Smooth muscle cell (in vitro differentiated cells): ENCODE measurements around the gene ACSM3. TPM values are rescaled to one million over a fixed set of nuclear protein-coding genes. Genes with fewer than 3 reads are reported as not detected.
"Not testable (repeated sequence)": the region's sequence is repeated elsewhere in the genome, so short reads cannot be mapped to it uniquely, and the experiment has no call there.

Experiments
- DNase-seq: peaks from one replicate; lab custom pipeline; 2025; ENCODE audit not compliant: unreplicated experiment; lab: John Stamatoyannopoulos, UW
- H2AFZ ChIP-seq: fragments of 200-600 bp; sonication (generic); 2 replicates; pipeline ENCODE4 v1.6.0; 2016; ENCODE audit warnings: antibody characterized with exemption, low read depth, mild to moderate bottlenecking
- H3F3A ChIP-seq: fragments of 200-600 bp; sonication (generic); 2 replicates; pipeline ENCODE4 v1.6.0; 2017; ENCODE audit warnings: antibody characterized with exemption, low read depth
- H3K27ac ChIP-seq: fragments of 200-600 bp; sonication (generic); 2 replicates; pipeline ENCODE4 v1.5.1; 2016; ENCODE audit warnings: low read depth, mild to moderate bottlenecking
- H3K27me3 ChIP-seq: fragments of 200-600 bp; sonication (generic); 2 replicates; pipeline ENCODE4 v1.6.1; 2016; ENCODE audit warnings: low read depth, mild to moderate bottlenecking
- H3K36me3 ChIP-seq: fragments of 200-600 bp; sonication (generic); 2 replicates; pipeline ENCODE4 v1.5.1; 2016; ENCODE audit warnings: low read depth
- H3K4me1 ChIP-seq: fragments of 200-600 bp; sonication (generic); 2 replicates; pipeline ENCODE4 v1.5.1; 2016; ENCODE audit warnings: low read depth
- H3K4me2 ChIP-seq: fragments of 200-600 bp; sonication (generic); 2 replicates; pipeline ENCODE4 v1.6.0; 2016; ENCODE audit warnings: mild to moderate bottlenecking
- H3K4me3 ChIP-seq: fragments of 200-600 bp; sonication (generic); 2 replicates; pipeline ENCODE4 v1.5.1; 2016; ENCODE audit warnings: mild to moderate bottlenecking
- H3K79me2 ChIP-seq: fragments of 200-600 bp; sonication (generic); 2 replicates; pipeline ENCODE4 v1.6.0; 2016; ENCODE audit warnings: low read depth, mild to moderate bottlenecking
- H3K9ac ChIP-seq: fragments of 200-600 bp; sonication (generic); 2 replicates; pipeline ENCODE4 v1.6.0; 2016; ENCODE audit warnings: low read depth
- H3K9me3 ChIP-seq: fragments of 200-600 bp; sonication (generic); replicated peaks from 2 replicates; pipeline ENCODE4 v1.5.1; 2016; ENCODE audit warnings: low read depth
- H4K20me1 ChIP-seq: fragments of 200-600 bp; sonication (generic); 2 replicates; pipeline ENCODE4 v1.6.0; 2016; ENCODE audit warnings: low read depth
- WGBS: methylation state at CpG from one replicate; pipeline ENCODE4 v1.1.7; 2016; ENCODE audit warnings: low lambda C conversion rate; 5-methylcytosine and 5-hydroxymethylcytosine counted together
- polyA plus RNA-seq: library from polyadenylated mRNA; unstranded; fragments of >200 nt; fragmentation: Nextera tagmentation; extraction: Ambion mirVana; gene quantifications from 2 replicates; pipeline ENCODE4 v1.2.1, GENCODE V29; 2016
- total RNA-seq: library from RNA; depleted of rRNA; stranded (reverse); fragments of >200 nt; gene quantifications from 2 replicates; pipeline ENCODE4 v1.2.3, GENCODE V29; 2014
- TF ChIP-seq, protein P1 (sequence below): fragments of 200-600 bp; sonication (generic); IDR thresholded peaks from 2 replicates; pipeline ENCODE4 v1.5.1; 2017; ENCODE audit warnings: borderline replicate concordance, mild to moderate bottlenecking, antibody characterized with exemption; ENCODE audit not compliant: insufficient read depth, poor library complexity, severe bottlenecking

The ACSM3 gene
- total and polyA plus RNA-seq, 2 experiments from 2014 or later, result 1.3 to 2.3 TPM

DNA sequence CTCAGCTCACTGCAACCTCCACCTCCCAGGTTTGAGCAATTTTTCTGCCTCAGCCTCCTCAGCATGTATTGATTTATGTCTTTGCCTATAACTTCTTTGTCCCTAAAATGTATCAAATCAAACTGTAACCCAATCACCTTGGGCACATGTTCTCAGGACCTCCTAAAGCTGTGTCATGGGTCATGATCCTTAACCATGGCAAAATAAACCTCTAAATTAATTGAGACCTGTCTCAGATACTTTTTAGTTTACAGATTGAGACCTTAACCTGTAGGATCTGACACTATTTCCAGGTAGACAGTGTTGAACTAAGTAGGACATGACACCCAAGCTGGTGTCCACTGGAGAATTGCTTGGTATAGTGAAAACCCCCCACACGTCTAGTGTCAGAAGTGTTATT, 2.6 kb upstream of the ACSM3 start:
- WGBS, result 86% methylated on average over 1 of the region's 1 CpG
- no peaks in the 10 kb centered on the region for H3K27me3 ChIP-seq

DNA sequence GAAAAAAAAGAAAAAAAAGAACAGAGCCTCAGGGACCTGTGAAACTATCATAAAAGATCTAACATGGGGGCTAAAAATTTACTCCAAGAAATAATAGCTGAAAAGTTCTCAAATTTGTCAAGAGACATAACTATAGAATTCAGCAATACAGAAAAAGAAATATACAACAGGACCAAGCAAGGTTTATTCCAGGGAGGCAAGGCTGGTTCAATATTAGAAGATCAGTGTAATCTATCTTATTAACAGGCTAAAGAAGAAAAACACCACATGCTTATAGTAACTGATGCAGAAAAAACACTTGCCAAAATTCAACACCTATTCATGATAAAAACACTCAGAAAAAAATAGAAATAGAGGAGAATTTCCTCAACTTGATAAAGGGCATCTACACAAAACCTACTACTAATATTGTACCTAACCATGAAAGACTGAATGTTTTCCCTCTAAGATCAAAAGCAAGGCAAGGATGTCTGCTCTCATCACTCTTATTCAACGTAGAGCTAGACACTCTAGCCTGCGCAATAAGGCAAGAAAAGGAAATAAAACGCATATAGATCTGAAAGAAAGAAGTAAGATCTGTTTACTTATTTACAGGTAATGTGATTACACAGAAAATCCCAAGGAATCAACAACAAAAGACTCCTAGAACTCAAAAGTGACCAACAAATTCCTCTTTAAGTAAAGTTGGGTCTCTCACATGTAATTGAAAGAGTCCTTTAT, 1.2 kb upstream of the ACSM3 start:
- Histone ChIP-seq H3K4me2 (no peak overlapping the region), H3K79me2 (no peaks in the 10 kb centered on the region), H3K27ac (no peak overlapping the region), H3K9me3 (no peaks in the 10 kb centered on the region), H2AFZ (peak overlapping the region; percentile 94), H3K4me3 (peak overlapping the region; percentile 58), H3K9ac (no peak overlapping the region), H4K20me1 (no peaks in the 10 kb centered on the region), H3F3A (no peaks in the 10 kb centered on the region), H3K27me3 (no peaks in the 10 kb centered on the region), H3K36me3 (no peaks in the 10 kb centered on the region), H3K4me1 (no peaks in the 10 kb centered on the region)
- 95% methylated on average over 3 of the region's 3 CpGs for WGBS
- DNase-seq, result no peak
- TF ChIP-seq, protein P1, sequence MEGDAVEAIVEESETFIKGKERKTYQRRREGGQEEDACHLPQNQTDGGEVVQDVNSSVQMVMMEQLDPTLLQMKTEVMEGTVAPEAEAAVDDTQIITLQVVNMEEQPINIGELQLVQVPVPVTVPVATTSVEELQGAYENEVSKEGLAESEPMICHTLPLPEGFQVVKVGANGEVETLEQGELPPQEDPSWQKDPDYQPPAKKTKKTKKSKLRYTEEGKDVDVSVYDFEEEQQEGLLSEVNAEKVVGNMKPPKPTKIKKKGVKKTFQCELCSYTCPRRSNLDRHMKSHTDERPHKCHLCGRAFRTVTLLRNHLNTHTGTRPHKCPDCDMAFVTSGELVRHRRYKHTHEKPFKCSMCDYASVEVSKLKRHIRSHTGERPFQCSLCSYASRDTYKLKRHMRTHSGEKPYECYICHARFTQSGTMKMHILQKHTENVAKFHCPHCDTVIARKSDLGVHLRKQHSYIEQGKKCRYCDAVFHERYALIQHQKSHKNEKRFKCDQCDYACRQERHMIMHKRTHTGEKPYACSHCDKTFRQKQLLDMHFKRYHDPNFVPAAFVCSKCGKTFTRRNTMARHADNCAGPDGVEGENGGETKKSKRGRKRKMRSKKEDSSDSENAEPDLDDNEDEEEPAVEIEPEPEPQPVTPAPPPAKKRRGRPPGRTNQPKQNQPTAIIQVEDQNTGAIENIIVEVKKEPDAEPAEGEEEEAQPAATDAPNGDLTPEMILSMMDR, result no peak

More for the DNA sequence above, 2.6 kb upstream of the ACSM3 start:
- H3K9me3 ChIP-seq, result no peaks in the 10 kb centered on the region
- H3K36me3 ChIP-seq, result no peaks in the 10 kb centered on the region
- H3K79me2 ChIP-seq, result no peaks in the 10 kb centered on the region
- H2AFZ ChIP-seq, result no peak overlapping the region
- no peak overlapping the region for H3K9ac ChIP-seq
- no peak for DNase-seq
- no peaks in the 10 kb centered on the region for H3F3A ChIP-seq
- TF ChIP-seq, protein P1, result no peak
- no peak overlapping the region for H3K4me2 ChIP-seq
- H4K20me1 ChIP-seq, result no peaks in the 10 kb centered on the region
- H3K27ac ChIP-seq, result no peak overlapping the region
- H3K4me1 ChIP-seq, result no peaks in the 10 kb centered on the region
- no peak overlapping the region for H3K4me3 ChIP-seq

DNA sequence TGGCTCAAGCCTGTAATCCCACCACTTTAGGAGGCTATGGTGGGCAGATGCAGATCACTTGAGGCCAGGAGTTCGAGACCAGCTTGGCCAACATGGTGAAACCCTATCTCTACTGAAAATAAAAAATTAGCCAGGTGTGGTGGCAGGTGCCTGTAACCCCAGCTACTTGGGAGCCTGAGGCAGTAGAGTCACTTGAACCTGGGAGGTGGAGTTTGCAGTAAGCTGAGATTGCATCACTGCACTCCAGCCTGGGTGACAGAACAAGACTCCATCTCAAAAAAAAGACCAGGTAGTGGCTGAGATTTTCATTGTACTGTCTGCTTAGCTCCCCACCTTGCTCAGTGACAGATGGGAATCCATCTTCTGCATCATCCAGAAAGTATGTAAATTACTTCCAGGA, 634 bp downstream of the ACSM3 start:
- not testable (repeated sequence) for H3K36me3 ChIP-seq, H3K27me3 ChIP-seq, H4K20me1 ChIP-seq, H3K27ac ChIP-seq, DNase-seq, H3F3A ChIP-seq, H3K9ac ChIP-seq, H3K4me1 ChIP-seq, H3K79me2 ChIP-seq, H3K4me2 ChIP-seq, H3K9me3 ChIP-seq
- WGBS, result 88% methylated on average over 1 of the region's 1 CpG
- peak overlapping the region; percentile 54 for H2AFZ ChIP-seq
- peak overlapping the region; percentile 58 for H3K4me3 ChIP-seq

DNA sequence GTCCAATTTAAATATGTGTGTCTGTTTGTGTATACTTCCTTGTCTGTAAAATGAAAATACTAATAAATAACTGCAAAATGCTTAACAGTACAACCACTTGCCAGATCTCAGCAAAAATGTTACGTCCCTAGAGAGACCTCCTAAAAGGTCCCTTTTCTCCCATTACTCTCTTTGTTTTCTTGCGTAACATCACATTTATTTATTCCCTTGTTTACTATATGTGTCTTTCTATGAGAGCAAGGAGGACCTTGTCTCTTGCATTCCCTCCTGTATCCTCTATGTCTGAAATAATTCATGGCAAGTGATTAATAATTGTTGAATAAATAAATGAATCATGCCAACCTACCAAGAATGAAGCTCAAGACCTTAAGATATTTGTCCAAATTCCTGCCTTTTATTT, 1.9 kb downstream of the ACSM3 start:
- no peaks in the 10 kb centered on the region for H3K36me3 ChIP-seq
- no peak overlapping the region for H3K4me2 ChIP-seq
- H4K20me1 ChIP-seq, result no peaks in the 10 kb centered on the region
- no peaks in the 10 kb centered on the region for H3K9me3 ChIP-seq
- no peaks in the 10 kb centered on the region for H3K4me1 ChIP-seq
- no peak overlapping the region for H3K27ac ChIP-seq
- no peaks in the 10 kb centered on the region for H3K79me2 ChIP-seq
- 92% methylated on average over 2 of the region's 2 CpGs for WGBS
- DNase-seq, result no peak
- H3K27me3 ChIP-seq, result no peaks in the 10 kb centered on the region
- H3K4me3 ChIP-seq, result no peak overlapping the region
- no peak overlapping the region for H3K9ac ChIP-seq
- H2AFZ ChIP-seq, result no peak overlapping the region
- TF ChIP-seq, protein P1, result no peak
- no peaks in the 10 kb centered on the region for H3F3A ChIP-seq
